SK-N-SH (cell line): ENCODE results near the gene TRIP13. TPM values are rescaled to one million over a fixed set of nuclear protein-coding genes. Genes with fewer than 3 reads are reported as not detected.

Source experiments
- CTCF ChIA-PET: fragments of 300-600, 350-600 bp; formaldehyde crosslinking; extraction: SDS; loops from one replicate; lab custom pipeline; 2021; lab: Yijun Ruan, JAX
- POLR2A ChIA-PET: fragments of 350-600 bp; sonication (Branson Sonifier 250); formaldehyde crosslinking; extraction: SDS; loops from one replicate; lab custom pipeline; 2020; ENCODE audit warnings: antibody characterized with exemption, inconsistent platforms; lab: Yijun Ruan, JAX
- DNase-seq: peaks from one replicate; pipeline ENCODE4 v3.0.0; 2012
- H2AFZ ChIP-seq: fragments of 200-600 bp; sonication (generic); 2 replicates; pipeline ENCODE4 v1.8.1; 2016; ENCODE audit warnings: antibody characterized with exemption, mild to moderate bottlenecking, low read depth
- H3F3A ChIP-seq: fragments of 200-600 bp; sonication (generic); replicated peaks from 2 replicates; pipeline ENCODE3; 2016; ENCODE audit warnings: antibody characterized with exemption, mild to moderate bottlenecking; ENCODE audit not compliant: insufficient read depth
- H3K27ac ChIP-seq, 2 experiments: fragments of 200-500 bp in 1 of 2; fragments of 200-600 bp in 1 of 2; sonication (Bioruptor generic) in 1 of 2; sonication (generic), shearing (Covaris generic) in 1 of 2; 2 replicates each; pipeline versions ENCODE4 v1.5.1 to v1.6.1; 2014 to 2016; ENCODE audit warnings: low read depth in 2 of 2, inconsistent platforms in 1 of 2, low read length in 1 of 2, mild to moderate bottlenecking in 1 of 2, mixed read lengths in 1 of 2
- H3K27me3 ChIP-seq: fragments of 200-600 bp; sonication (generic), shearing (Covaris generic); 2 replicates; pipeline ENCODE4 v1.6.1; 2016; ENCODE audit warnings: mixed run types; ENCODE audit not compliant: insufficient read depth
- H3K36me3 ChIP-seq, 2 experiments: fragments of 200-500 bp in 1 of 2; fragments of 200-600 bp in 1 of 2; sonication (Bioruptor generic) in 1 of 2; sonication (generic) in 1 of 2; replicated peaks in 1 of 2; 2 replicates each; pipeline versions ENCODE3 to v1.5.1; 2014 to 2016; ENCODE audit warnings: low read length in 1 of 2, mild to moderate bottlenecking in 1 of 2; ENCODE audit not compliant: insufficient read depth in 2 of 2, control insufficient read depth in 1 of 2
- H3K4me1 ChIP-seq, 2 experiments: fragments of 200-500 bp in 1 of 2; fragments of 200-600 bp in 1 of 2; sonication (Bioruptor generic) in 1 of 2; sonication (generic), shearing (Covaris generic) in 1 of 2; 2 replicates each; pipeline versions ENCODE4 v1.5.1 to v1.6.1; 2014 to 2016; ENCODE audit warnings: low read depth in 1 of 2, low read length in 1 of 2, mixed run types in 1 of 2; ENCODE audit not compliant: insufficient read depth in 2 of 2, control insufficient read depth in 1 of 2
- H3K4me2 ChIP-seq: fragments of 200-600 bp; sonication (generic), shearing (Covaris generic); 2 replicates; pipeline ENCODE4 v1.6.1; 2017; ENCODE audit warnings: mixed run types
- H3K4me3 ChIP-seq, 2 experiments: fragments of 200-500 bp in 1 of 2; fragments of 200-600 bp in 1 of 2; sonication (Bioruptor generic) in 1 of 2; sonication (generic), shearing (Covaris generic) in 1 of 2; 2 replicates each; pipeline versions ENCODE4 v1.5.1 to v1.8.1; 2014 to 2016; ENCODE audit warnings: low read depth in 2 of 2, inconsistent platforms in 1 of 2, low read length in 1 of 2, mild to moderate bottlenecking in 1 of 2, mixed read lengths in 1 of 2, moderate library complexity in 1 of 2
- H3K79me2 ChIP-seq: fragments of 200-600 bp; sonication (generic); 2 replicates; pipeline ENCODE4 v1.8.1; 2017; ENCODE audit warnings: mild to moderate bottlenecking; ENCODE audit not compliant: insufficient read depth
- H3K9ac ChIP-seq: fragments of 200-600 bp; sonication (generic); 2 replicates; pipeline ENCODE4 v1.6.1; 2017; ENCODE audit warnings: mixed run types
- H3K9me2 ChIP-seq: fragments of 200-600 bp; sonication (generic); 2 replicates; pipeline ENCODE4 v1.6.1; 2017; ENCODE audit warnings: mixed run types
- H3K9me3 ChIP-seq: fragments of 200-600 bp; sonication (generic); 2 replicates; pipeline ENCODE4 v1.6.1; 2017; ENCODE audit warnings: mixed run types, mild to moderate bottlenecking, moderate library complexity
- H4K20me1 ChIP-seq: fragments of 200-600 bp; sonication (generic); 2 replicates; pipeline ENCODE4 v1.6.1; 2017; ENCODE audit warnings: mild to moderate bottlenecking, mixed run types; ENCODE audit not compliant: insufficient read depth
- CHD2 ChIP-seq: fragments of 150-350 bp; IDR thresholded peaks from 2 replicates; pipeline ENCODE4 v1.6.1; 2018; ENCODE audit warnings: low read length; ENCODE audit not compliant: partially characterized antibody
- ELF1 ChIP-seq: IDR thresholded peaks from 2 replicates; pipeline ENCODE4 v1.4.0; 2012
- EP300 ChIP-seq, 2 experiments: IDR thresholded peaks; 2 replicates each; pipeline versions ENCODE4 v1.4.0 to v1.6.1; 2012; ENCODE audit warnings: borderline replicate concordance in 1 of 2, low read depth in 1 of 2, low read length in 1 of 2
- FOXJ3 ChIP-seq: sonication (generic); formaldehyde crosslinking; IDR thresholded peaks from 2 replicates; pipeline ENCODE4 v1.5.1; 2020; ENCODE audit warnings: mild to moderate bottlenecking, missing genetic modification reagents
- FOXM1 ChIP-seq: IDR thresholded peaks from 2 replicates; pipeline ENCODE4 v1.4.0; 2012; ENCODE audit warnings: low read depth, mild to moderate bottlenecking
- GABPA ChIP-seq: IDR thresholded peaks from 2 replicates; pipeline ENCODE4 v1.4.0; 2012; ENCODE audit warnings: low read depth, mild to moderate bottlenecking
- GATA2 ChIP-seq: sonication (generic); formaldehyde crosslinking; IDR thresholded peaks from 2 replicates; pipeline ENCODE4 v1.5.0; 2020; ENCODE audit warnings: mild to moderate bottlenecking, missing genetic modification reagents
- MAX ChIP-seq: IDR thresholded peaks from 2 replicates; pipeline ENCODE4 v1.4.0; 2012; ENCODE audit warnings: low read depth
- MEF2A ChIP-seq: IDR thresholded peaks from 2 replicates; pipeline ENCODE4 v1.4.0; 2012; ENCODE audit warnings: low read depth, borderline replicate concordance
- MXI1 ChIP-seq: IDR thresholded peaks from 2 replicates; pipeline ENCODE4 v1.6.1; 2012; ENCODE audit warnings: mild to moderate bottlenecking, low read depth, low read length, improper control_type of control experiment
- POLR2AphosphoS5 ChIP-seq: IDR thresholded peaks from 2 replicates; pipeline ENCODE4 v1.6.1; 2012; ENCODE audit warnings: low read depth, low read length
- REST ChIP-seq: IDR thresholded peaks from 2 replicates; pipeline ENCODE4 v1.6.1; 2012; ENCODE audit warnings: mild to moderate bottlenecking, low read depth, low read length, moderate library complexity
- SMC3 ChIP-seq: IDR thresholded peaks from 2 replicates; pipeline ENCODE4 v1.6.1; 2012; ENCODE audit warnings: low read depth, low read length, improper control_type of control experiment
- TAF1 ChIP-seq: IDR thresholded peaks from 2 replicates; pipeline ENCODE4 v1.6.1; 2012; ENCODE audit warnings: low read depth, mild to moderate bottlenecking, low read length, moderate library complexity, borderline replicate concordance
- USF1 ChIP-seq: IDR thresholded peaks from 2 replicates; pipeline ENCODE4 v1.4.0; 2012; ENCODE audit warnings: low read depth, borderline replicate concordance
- YY1 ChIP-seq: IDR thresholded peaks from 2 replicates; pipeline ENCODE4 v1.4.0; 2012; ENCODE audit warnings: low read depth, mild to moderate bottlenecking
- ZBTB33 ChIP-seq: IDR thresholded peaks from 2 replicates; pipeline ENCODE4 v1.4.0; 2012; ENCODE audit warnings: low read depth, borderline replicate concordance
- WGBS: methylation state at CpG from one replicate; pipeline ENCODE4 v1.1.6; 2017; ENCODE audit warnings: low lambda C conversion rate; 5-methylcytosine and 5-hydroxymethylcytosine counted together
- polyA plus RNA-seq, 3 experiments: library from polyadenylated mRNA; depleted of rRNA; stranded (reverse); fragments of >200 nt; gene quantifications; 2 replicates each; pipeline ENCODE4 v1.2.3, GENCODE V29; 2012

The TRIP13 gene
- polyA plus RNA-seq, 1 of the 3 experiments (the other 2 are of a cell fraction): 24.1 TPM

GRCh38 chr5:887947-888637 is 4.6 kb upstream of the TRIP13 start:
- Histone ChIP-seq H3K4me2 (no peak overlapping the region), H3F3A (peaks cover 5% of the 10 kb centered on the region), H3K27ac (no peak overlapping the region), H3K4me1 (peaks cover 5 to 14% of the 10 kb centered on the region in 2 experiments; a peak in 2 of 4 replicates), H2AFZ (no peak overlapping the region), H3K9ac (no peak overlapping the region), H3K79me2 (peaks cover 89% of the 10 kb centered on the region), H3K4me3 (no peak overlapping the region), H3K36me3 (peaks cover 66 to 72% of the 10 kb centered on the region in 2 experiments), H3K9me3 (no peaks in the 10 kb centered on the region), H3K9me2 (no peaks in the 10 kb centered on the region), H3K27me3 (no peaks in the 10 kb centered on the region), H4K20me1 (peaks cover 21% of the 10 kb centered on the region)
- CTCF ChIA-PET: interaction anchor here (1.1 to 1.6 kb wide), 2 partner anchors 14 to 219 kb away, joined by 3 to 5 read pairs; no protein-coding TSS in a partner anchor
- TF ChIP-seq TAF1 (no peak), YY1 (no peak), REST (no peak), MEF2A (no peak), ELF1 (no peak), EP300 (IDR thresholded peaks at IDR 0.05; ENCODE audit: borderline replicate concordance in 1 of 2, low read depth in 1 of 2, low read length in 1 of 2) (no peak), CHD2 (no peak), USF1 (no peak), POLR2AphosphoS5 (no peak), MAX (no peak)
- DNase-seq: no peak
- WGBS: 92% methylated on average over 12 of the region's 14 CpGs
- POLR2A ChIA-PET: no interaction called here

- ChIA-PET CTCF (interaction anchor here (1.6 kb wide), 1 partner anchor 14 kb away, joined by 5 read pairs; no protein-coding TSS in a partner anchor), POLR2A (no interaction called here)
- Histone ChIP-seq H3K4me2 (no peak overlapping the region), H3K9me2 (no peaks in the 10 kb centered on the region), H3K79me2 (peaks cover 89% of the 10 kb centered on the region), H3K9me3 (no peaks in the 10 kb centered on the region), H3F3A (peaks cover 5% of the 10 kb centered on the region), H3K27ac (no peak overlapping the region), H3K4me3 (no peak overlapping the region), H3K36me3 (peaks cover 61 to 68% of the 10 kb centered on the region in 2 experiments), H4K20me1 (peaks cover 15% of the 10 kb centered on the region), H2AFZ (no peak overlapping the region), H3K4me1 (peaks cover 9 to 20% of the 10 kb centered on the region in 2 experiments; a peak in 3 of 4 replicates), H3K27me3 (no peaks in the 10 kb centered on the region), H3K9ac (no peak overlapping the region)
- 96% methylated on average over 11 of the region's 11 CpGs for WGBS
- no peak for DNase-seq
- no peak for TF ChIP-seq ZBTB33
- no peak for TF ChIP-seq FOXJ3
- no peak for TF ChIP-seq CHD2
- no peak for TF ChIP-seq GABPA
- no peak for TF ChIP-seq FOXM1
- TF ChIP-seq MXI1: no peak
- TF ChIP-seq SMC3: no peak
- TF ChIP-seq GATA2 (CRISPR knock-in tag): no peak
- no peak for TF ChIP-seq REST
These were observed 4.0 kb upstream of the TRIP13 start for GRCh38 chr5:888638-889035.
